ENCODE data around the gene CLEC4F. TPM values are rescaled to one million over a fixed set of nuclear protein-coding genes. Genes with fewer than 3 reads are reported as not detected.

CLEC4F gene
- total RNA-seq, 1 experiment from 2014 or later = not detected

DNA sequence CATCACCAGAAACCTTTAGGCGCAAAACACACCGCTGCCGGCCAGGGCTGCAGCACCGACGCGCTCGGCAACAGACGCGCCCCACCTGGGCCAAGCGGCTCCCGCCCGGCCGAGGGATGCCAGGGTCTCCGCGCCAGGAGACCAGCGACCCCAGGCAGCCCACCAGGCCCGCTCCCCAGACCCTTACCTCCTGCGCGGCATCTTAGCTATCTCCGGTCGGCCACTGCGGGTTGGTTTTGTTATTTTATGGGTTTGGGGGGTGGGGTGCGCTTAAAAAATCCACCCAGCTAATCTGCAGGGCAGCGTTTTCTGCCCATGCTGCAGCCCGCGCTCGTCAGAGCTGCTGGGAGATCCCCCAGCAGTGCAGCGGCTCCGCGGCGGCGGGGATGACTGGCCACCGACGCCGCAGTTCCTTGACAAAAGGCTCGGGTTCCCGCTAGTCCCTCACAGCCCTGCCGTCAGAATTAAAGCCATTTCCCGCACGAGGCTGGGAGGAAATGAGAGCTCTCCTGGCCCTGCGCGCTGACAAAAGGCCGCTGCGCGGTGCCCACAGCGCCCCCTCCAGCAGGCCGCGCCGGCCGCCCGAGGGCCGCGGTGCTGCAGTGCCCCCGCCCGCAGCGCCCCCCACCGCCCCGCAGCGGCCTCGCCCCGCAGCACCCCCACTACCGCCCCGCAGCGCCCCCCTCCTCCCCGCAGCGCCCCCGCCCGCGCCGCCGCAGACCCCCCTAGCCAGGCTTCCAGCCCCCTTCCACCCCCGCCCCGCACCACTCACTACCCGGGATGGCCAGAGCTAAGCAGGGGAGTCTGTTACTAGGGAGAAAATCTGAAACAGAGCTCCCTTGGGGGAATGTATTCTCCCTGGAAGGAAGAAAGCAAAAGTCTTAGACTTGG, 52.5 kb downstream of the CLEC4F start, which contains the start of gene ADD2:
ADD2 (minus strand) TSS at position 502 of the 891 bp plus-strand sequence. CDS start 61,792 bp downstream, outside the sequence.
- H3K4ac ChIP-seq (ENCODE audit: low read depth, low read length) = no peak within 1 kb of the TSS; the same call in 1 of the 2 replicates
- H3K27me3 Mint-ChIP-seq (ENCODE audit: low read depth) = peaks cover 3% of the 10 kb centered on the region; the same call in 1 of the 2 replicates

More for the DNA sequence above, 52.5 kb downstream of the CLEC4F start, which contains the start of gene ADD2:
- no peaks in the 10 kb centered on the region for H3K27me3 ChIP-seq (ENCODE audit: insufficient read depth, low read length)
- H3K4me1 ChIP-seq (ENCODE audit: insufficient read depth, low read length) = peaks cover 16% of the 10 kb centered on the region; the same call in 1 of the 2 replicates
- peaks cover 48 to 54% of the 10 kb centered on the region in 2 experiments for H3K4me1 Mint-ChIP-seq
- no peak within 1 kb of the TSS for H2BK12ac ChIP-seq (ENCODE audit: insufficient read length, low read depth, low read length)
- H3T11ph ChIP-seq (ENCODE audit: low read length) = no peak within 1 kb of the TSS
- H4K8ac ChIP-seq (replicated peaks; ENCODE audit: insufficient read length, low read depth, low read length) = no peak within 1 kb of the TSS
- H3K4me2 ChIP-seq (ENCODE audit: insufficient read depth, insufficient read length, low read length) = peak within 1 kb of the TSS; percentile 95
- H2AK5ac ChIP-seq (ENCODE audit: insufficient read length, low read length) = no peak within 1 kb of the TSS
- H3K27ac Mint-ChIP-seq = peak within 1 kb of the TSS; percentile 86 to 98 (median 94)
- H3K9ac ChIP-seq (ENCODE audit: extremely low read depth, insufficient read length, low read length) = peak within 1 kb of the TSS; percentile 53
- no peak within 1 kb of the TSS for H2BK15ac ChIP-seq (ENCODE audit: low read depth, low read length)
- H3K14ac ChIP-seq (ENCODE audit: insufficient read depth, low read length) = peak within 1 kb of the TSS; percentile 86
- no peak within 1 kb of the TSS for H3K27ac ChIP-seq (ENCODE audit: insufficient read length, low read depth, low read length)
- DNase-seq = peak; percentile 73
- no peaks in the 10 kb centered on the region for H4K20me1 ChIP-seq (ENCODE audit: control insufficient read depth, insufficient read depth, insufficient read length)
- no peak within 1 kb of the TSS for H3K23ac ChIP-seq (ENCODE audit: insufficient read length, low read depth, low read length)
- H3K36me3 Mint-ChIP-seq (ENCODE audit: insufficient read depth in 1 of 3, low read depth in 3 of 3) = peaks cover 4 to 7% (median 4%) of the 10 kb centered on the region in 3 experiments; a peak in 5 of 7 replicates
- H4K5ac ChIP-seq (ENCODE audit: insufficient read length, low read depth, low read length) = no peak within 1 kb of the TSS
- H3K79me2 ChIP-seq (ENCODE audit: insufficient read depth, low read length) = peaks cover 28% of the 10 kb centered on the region; the same call in 1 of the 2 replicates
- H3K18ac ChIP-seq (ENCODE audit: insufficient read length, low read depth, low read length) = peak within 1 kb of the TSS; percentile 59
- no peak within 1 kb of the TSS for H4K91ac ChIP-seq (ENCODE audit: insufficient read length, low read depth, low read length)
- no peak within 1 kb of the TSS for H2BK20ac ChIP-seq (ENCODE audit: low read depth, low read length, poor library complexity, severe bottlenecking)
- peaks cover 5% of the 10 kb centered on the region for H3K23me2 ChIP-seq (ENCODE audit: insufficient read length, low read depth, low read length, poor library complexity, severe bottlenecking)
- WGBS (ENCODE audit: extremely low coverage, insufficient read length, low lambda C conversion rate) = no CpG with 5 or more reads among the region's 74 CpGs
- no peaks in the 10 kb centered on the region; a peak in 1 of 5 replicates for H3K9me3 Mint-ChIP-seq
- no peak within 1 kb of the TSS for H2AFZ ChIP-seq (ENCODE audit: low read length)
- H3K9me3 ChIP-seq (ENCODE audit: control insufficient read depth, low read depth, low read length) = no peaks in the 10 kb centered on the region
- H2BK5ac ChIP-seq (ENCODE audit: insufficient read length, low read length) = no peak within 1 kb of the TSS
- peak; percentile 61; the same call in 2 of the 3 replicates for TF ChIP-seq CTCF (conservative IDR thresholded peaks at IDR 0.05)
- H3K56ac ChIP-seq (ENCODE audit: insufficient read length, low read depth, low read length) = no peak within 1 kb of the TSS
- H3K79me1 ChIP-seq (ENCODE audit: insufficient read depth, low read depth, low read length, poor library complexity, severe bottlenecking) = no peaks in the 10 kb centered on the region
- no peak within 1 kb of the TSS for H2BK120ac ChIP-seq (ENCODE audit: low read depth, low read length, poor library complexity, severe bottlenecking)
- peak within 1 kb of the TSS; percentile 80 to 94 for H3K4me3 Mint-ChIP-seq
